A549 (cell line): ENCODE data around the gene CASTOR2.

Experiments
- BHLHE40 ChIP-seq: IDR thresholded peaks from 2 replicates; pipeline ENCODE4 v1.6.1; 2012; ENCODE audit warnings: low read depth, low read length, inconsistent platforms
- CEBPB ChIP-seq, 2 experiments: fragments of >200 bp in 1 of 2; sonication (Bioruptor Twin) in 1 of 2; formaldehyde crosslinking in 1 of 2; IDR thresholded peaks; 2 replicates each; pipeline ENCODE4 v1.6.1; 2012 to 2016
- CTCF ChIP-seq: fragments of >200 bp; sonication (Bioruptor Twin); formaldehyde crosslinking; IDR thresholded peaks from 3 replicates; pipeline ENCODE4 v1.5.1; 2016
- EP300 ChIP-seq, 2 experiments: fragments of >200 bp; sonication (Bioruptor Twin); formaldehyde crosslinking; IDR thresholded peaks; 2 replicates in 1 of 2; 3 replicates in 1 of 2; pipeline ENCODE4 v1.6.1; 2016 to 2017
- FOSL2 ChIP-seq, 2 experiments: fragments of 450-650 bp in 1 of 2; fragments of >200 bp in 1 of 2; sonication (Bioruptor Twin) in 1 of 2; formaldehyde crosslinking; IDR thresholded peaks; 2 replicates each; pipeline versions ENCODE4 v1.5.0 to v1.6.1; 2016 to 2020; ENCODE audit warnings: mild to moderate bottlenecking in 1 of 2, moderate library complexity in 1 of 2
- FOXS1 ChIP-seq: fragments of 250-450 bp; sonication (Bioruptor Pico); IDR thresholded peaks from 2 replicates; pipeline ENCODE4 v1.5.0; 2020; ENCODE audit warnings: mild to moderate bottlenecking, moderate library complexity
- MAZ ChIP-seq: fragments of 150-350 bp; IDR thresholded peaks from 2 replicates; pipeline ENCODE4 v1.6.1; 2014; ENCODE audit warnings: antibody characterized with exemption, low read depth, low read length, borderline replicate concordance
- NFE2L2 ChIP-seq: fragments of 150-350 bp; conservative IDR thresholded peaks from 2 replicates; pipeline ENCODE4 v1.6.1; 2014; ENCODE audit warnings: low read length
- PBX3 ChIP-seq: IDR thresholded peaks from 2 replicates; pipeline ENCODE4 v1.6.1; 2012
- RAD21 ChIP-seq, 2 experiments: fragments of >200 bp in 1 of 2; sonication (Bioruptor Twin) in 1 of 2; formaldehyde crosslinking in 1 of 2; IDR thresholded peaks in 1 of 2; conservative IDR thresholded peaks in 1 of 2; 2 replicates in 1 of 2; 3 replicates in 1 of 2; pipeline ENCODE4 v1.6.1; 2012 to 2018; ENCODE audit warnings: inconsistent platforms in 1 of 2
- RCOR1 ChIP-seq: fragments of 150-350 bp; IDR thresholded peaks from 2 replicates; pipeline ENCODE4 v1.6.1; 2014; ENCODE audit warnings: antibody characterized with exemption, low read length, low read depth
- SREBF2 ChIP-seq: fragments of 450-650 bp; IDR thresholded peaks from 2 replicates; pipeline ENCODE4 v1.6.1; 2014; ENCODE audit warnings: mild to moderate bottlenecking, moderate library complexity
- TF ChIP-seq, protein P1 (sequence below): fragments of 250-450 bp; sonication (Bioruptor Pico); IDR thresholded peaks from 2 replicates; pipeline ENCODE4 v1.5.0; 2021; ENCODE audit warnings: mild to moderate bottlenecking, moderate library complexity, borderline replicate concordance
- TF ChIP-seq, protein P2 (sequence below): fragments of 200-600 bp; sonication (generic); IDR thresholded peaks from 2 replicates; pipeline ENCODE4 v1.6.1; 2016; ENCODE audit warnings: antibody characterized with exemption, mild to moderate bottlenecking, moderate library complexity

DNA sequence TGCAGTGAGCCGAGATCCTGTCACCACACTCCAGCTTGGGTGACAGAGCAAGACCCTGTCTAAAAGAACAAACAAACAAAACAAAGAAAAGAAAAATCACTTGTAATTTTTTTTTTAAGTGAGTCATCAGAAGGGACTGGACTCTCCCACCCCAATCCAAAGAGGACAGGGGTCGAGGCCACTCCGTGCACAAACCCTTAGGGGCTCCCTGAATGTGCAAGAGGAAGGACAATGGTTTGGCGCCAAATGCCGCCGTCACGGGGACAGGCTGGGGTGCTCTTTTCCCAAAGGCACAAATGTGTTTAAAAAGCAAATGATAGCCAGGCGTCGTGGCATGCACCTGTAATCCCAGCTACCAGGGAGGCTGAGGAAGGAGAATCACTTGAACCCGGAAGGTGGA is 85.3 kb downstream of the CASTOR2 start:
- no peak for TF ChIP-seq CTCF
- TF ChIP-seq, protein P1, sequence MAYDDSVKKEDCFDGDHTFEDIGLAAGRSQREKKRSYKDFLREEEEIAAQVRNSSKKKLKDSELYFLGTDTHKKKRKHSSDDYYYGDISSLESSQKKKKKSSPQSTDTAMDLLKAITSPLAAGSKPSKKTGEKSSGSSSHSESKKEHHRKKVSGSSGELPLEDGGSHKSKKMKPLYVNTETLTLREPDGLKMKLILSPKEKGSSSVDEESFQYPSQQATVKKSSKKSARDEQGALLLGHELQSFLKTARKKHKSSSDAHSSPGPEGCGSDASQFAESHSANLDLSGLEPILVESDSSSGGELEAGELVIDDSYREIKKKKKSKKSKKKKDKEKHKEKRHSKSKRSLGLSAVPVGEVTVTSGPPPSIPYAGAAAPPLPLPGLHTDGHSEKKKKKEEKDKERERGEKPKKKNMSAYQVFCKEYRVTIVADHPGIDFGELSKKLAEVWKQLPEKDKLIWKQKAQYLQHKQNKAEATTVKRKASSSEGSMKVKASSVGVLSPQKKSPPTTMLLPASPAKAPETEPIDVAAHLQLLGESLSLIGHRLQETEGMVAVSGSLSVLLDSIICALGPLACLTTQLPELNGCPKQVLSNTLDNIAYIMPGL (CRISPR knock-in tag): no peak
- TF ChIP-seq FOXS1: no peak
- TF ChIP-seq, protein P2, sequence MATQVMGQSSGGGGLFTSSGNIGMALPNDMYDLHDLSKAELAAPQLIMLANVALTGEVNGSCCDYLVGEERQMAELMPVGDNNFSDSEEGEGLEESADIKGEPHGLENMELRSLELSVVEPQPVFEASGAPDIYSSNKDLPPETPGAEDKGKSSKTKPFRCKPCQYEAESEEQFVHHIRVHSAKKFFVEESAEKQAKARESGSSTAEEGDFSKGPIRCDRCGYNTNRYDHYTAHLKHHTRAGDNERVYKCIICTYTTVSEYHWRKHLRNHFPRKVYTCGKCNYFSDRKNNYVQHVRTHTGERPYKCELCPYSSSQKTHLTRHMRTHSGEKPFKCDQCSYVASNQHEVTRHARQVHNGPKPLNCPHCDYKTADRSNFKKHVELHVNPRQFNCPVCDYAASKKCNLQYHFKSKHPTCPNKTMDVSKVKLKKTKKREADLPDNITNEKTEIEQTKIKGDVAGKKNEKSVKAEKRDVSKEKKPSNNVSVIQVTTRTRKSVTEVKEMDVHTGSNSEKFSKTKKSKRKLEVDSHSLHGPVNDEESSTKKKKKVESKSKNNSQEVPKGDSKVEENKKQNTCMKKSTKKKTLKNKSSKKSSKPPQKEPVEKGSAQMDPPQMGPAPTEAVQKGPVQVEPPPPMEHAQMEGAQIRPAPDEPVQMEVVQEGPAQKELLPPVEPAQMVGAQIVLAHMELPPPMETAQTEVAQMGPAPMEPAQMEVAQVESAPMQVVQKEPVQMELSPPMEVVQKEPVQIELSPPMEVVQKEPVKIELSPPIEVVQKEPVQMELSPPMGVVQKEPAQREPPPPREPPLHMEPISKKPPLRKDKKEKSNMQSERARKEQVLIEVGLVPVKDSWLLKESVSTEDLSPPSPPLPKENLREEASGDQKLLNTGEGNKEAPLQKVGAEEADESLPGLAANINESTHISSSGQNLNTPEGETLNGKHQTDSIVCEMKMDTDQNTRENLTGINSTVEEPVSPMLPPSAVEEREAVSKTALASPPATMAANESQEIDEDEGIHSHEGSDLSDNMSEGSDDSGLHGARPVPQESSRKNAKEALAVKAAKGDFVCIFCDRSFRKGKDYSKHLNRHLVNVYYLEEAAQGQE: no peak
- TF ChIP-seq CEBPB (IDR thresholded peaks at IDR 0.05): no peak
- no peak for TF ChIP-seq EP300 (IDR thresholded peaks at IDR 0.05)
- no peak for TF ChIP-seq MAZ
- no peak for TF ChIP-seq PBX3
- no peak for TF ChIP-seq RAD21 (conservative IDR thresholded peaks at IDR 0.05 in 1 of 2, IDR thresholded peaks at IDR 0.05 in 1 of 2)
- TF ChIP-seq FOSL2 (IDR thresholded peaks at IDR 0.05): no peak
- no peak for TF ChIP-seq FOSL2 (CRISPR knock-in tag; IDR thresholded peaks at IDR 0.05)
- TF ChIP-seq NFE2L2: no peak
- TF ChIP-seq BHLHE40: no peak
- no peak for TF ChIP-seq RCOR1
- TF ChIP-seq SREBF2: no peak
